RWPE2 (cell line): ENCODE data around the gene ADORA3.
A peak's percentile ranks its signal among the peaks of the same experiment; 100 is the strongest.

Experiments
- ATAC-seq: fragments of 200-7000 bp; cut with Tn5 transposase; 3 replicates; pipeline ENCODE4 v1.9.1; 2021; ENCODE audit warnings: low read depth
- DNase-seq: peaks from one replicate; pipeline ENCODE4 v3.0.0-alpha.2; 2020; ENCODE audit warnings: low spot score
- H3K27ac ChIP-seq: fragments of 450-650 bp; 2 replicates; pipeline ENCODE4 v1.5.1; 2017; ENCODE audit warnings: mild to moderate bottlenecking; ENCODE audit not compliant: poor library complexity, severe bottlenecking
- H3K27me3 ChIP-seq: fragments of 250-450 bp; sonication (Bioruptor Pico); 2 replicates; pipeline ENCODE4 v1.5.1; 2021; ENCODE audit warnings: mild to moderate bottlenecking, moderate library complexity; ENCODE audit not compliant: insufficient read depth, poor library complexity, severe bottlenecking
- H3K36me3 ChIP-seq: fragments of 250-450 bp; sonication (Bioruptor Pico); 2 replicates; pipeline ENCODE4 v1.5.1; 2020; ENCODE audit warnings: low read depth, mild to moderate bottlenecking, moderate library complexity
- H3K4me1 ChIP-seq: fragments of 250-450 bp; sonication (Bioruptor Pico); 2 replicates; pipeline ENCODE4 v1.5.1; 2021; ENCODE audit warnings: mild to moderate bottlenecking, moderate library complexity; ENCODE audit not compliant: insufficient read depth, poor library complexity, severe bottlenecking
- H3K4me3 ChIP-seq: fragments of 250-450 bp; sonication (Bioruptor Pico); 2 replicates; pipeline ENCODE4 v1.5.1; 2021; ENCODE audit warnings: mild to moderate bottlenecking, moderate library complexity; ENCODE audit not compliant: severe bottlenecking
- H3K9me3 ChIP-seq: fragments of 250-450 bp; sonication (Bioruptor Pico); 2 replicates; pipeline ENCODE4 v1.5.1; 2021; ENCODE audit warnings: mild to moderate bottlenecking, moderate library complexity; ENCODE audit not compliant: severe bottlenecking
- TF ChIP-seq, protein P1 (sequence below): fragments of 450-650 bp; IDR thresholded peaks from one replicate; pipeline ENCODE4 v1.5.1; 2017; ENCODE audit warnings: mild to moderate bottlenecking, moderate library complexity; ENCODE audit not compliant: poor library complexity, severe bottlenecking

The ADORA3 gene

DNA sequence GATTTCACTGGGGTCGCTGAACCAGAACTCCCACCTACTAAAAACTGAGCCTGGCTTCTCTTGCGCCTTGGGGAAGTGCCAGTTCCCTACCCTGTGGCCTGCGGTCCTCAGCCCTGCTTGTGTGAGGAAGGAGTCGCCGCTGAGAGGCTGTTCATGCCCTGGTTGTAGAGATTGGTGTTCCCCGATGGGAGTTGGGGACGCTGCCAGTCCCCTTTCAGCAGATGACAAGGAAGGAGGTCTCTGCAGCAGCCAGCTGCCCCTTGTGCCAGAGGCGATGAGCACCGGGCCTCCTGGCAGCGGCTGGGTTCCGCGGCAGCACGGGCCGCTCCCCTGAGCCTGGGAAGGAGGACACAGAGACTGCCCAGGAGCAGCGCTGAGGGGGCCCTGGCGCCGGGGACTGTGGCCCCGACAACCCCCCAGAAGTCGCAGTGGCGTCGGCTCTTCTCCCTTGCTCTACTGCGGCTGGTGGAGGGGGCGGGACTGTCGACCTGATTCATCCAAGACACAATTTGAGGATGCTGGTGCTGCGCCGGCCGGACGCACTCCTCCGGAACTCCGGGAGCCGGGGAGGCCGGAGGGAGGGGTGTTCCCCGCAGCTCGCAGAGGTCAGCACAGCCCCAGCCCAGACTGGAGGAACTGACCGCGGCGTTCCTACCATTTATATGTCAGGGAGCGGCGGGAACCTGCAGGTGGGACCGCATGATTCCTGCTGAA lies 12.0 kb upstream of the ADORA3 start:
- H3K4me1 ChIP-seq, result no peaks in the 10 kb centered on the region
- H3K4me3 ChIP-seq, result no peak overlapping the region
- TF ChIP-seq, protein P1, sequence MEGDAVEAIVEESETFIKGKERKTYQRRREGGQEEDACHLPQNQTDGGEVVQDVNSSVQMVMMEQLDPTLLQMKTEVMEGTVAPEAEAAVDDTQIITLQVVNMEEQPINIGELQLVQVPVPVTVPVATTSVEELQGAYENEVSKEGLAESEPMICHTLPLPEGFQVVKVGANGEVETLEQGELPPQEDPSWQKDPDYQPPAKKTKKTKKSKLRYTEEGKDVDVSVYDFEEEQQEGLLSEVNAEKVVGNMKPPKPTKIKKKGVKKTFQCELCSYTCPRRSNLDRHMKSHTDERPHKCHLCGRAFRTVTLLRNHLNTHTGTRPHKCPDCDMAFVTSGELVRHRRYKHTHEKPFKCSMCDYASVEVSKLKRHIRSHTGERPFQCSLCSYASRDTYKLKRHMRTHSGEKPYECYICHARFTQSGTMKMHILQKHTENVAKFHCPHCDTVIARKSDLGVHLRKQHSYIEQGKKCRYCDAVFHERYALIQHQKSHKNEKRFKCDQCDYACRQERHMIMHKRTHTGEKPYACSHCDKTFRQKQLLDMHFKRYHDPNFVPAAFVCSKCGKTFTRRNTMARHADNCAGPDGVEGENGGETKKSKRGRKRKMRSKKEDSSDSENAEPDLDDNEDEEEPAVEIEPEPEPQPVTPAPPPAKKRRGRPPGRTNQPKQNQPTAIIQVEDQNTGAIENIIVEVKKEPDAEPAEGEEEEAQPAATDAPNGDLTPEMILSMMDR, result no peak
- DNase-seq, result no peak
- peak; percentile 65; the same call in 2 of the 3 replicates for ATAC-seq
- H3K27ac ChIP-seq, result no peak overlapping the region
- H3K27me3 ChIP-seq, result no peaks in the 10 kb centered on the region
- no peaks in the 10 kb centered on the region for H3K36me3 ChIP-seq
- H3K9me3 ChIP-seq, result no peaks in the 10 kb centered on the region

DNA sequence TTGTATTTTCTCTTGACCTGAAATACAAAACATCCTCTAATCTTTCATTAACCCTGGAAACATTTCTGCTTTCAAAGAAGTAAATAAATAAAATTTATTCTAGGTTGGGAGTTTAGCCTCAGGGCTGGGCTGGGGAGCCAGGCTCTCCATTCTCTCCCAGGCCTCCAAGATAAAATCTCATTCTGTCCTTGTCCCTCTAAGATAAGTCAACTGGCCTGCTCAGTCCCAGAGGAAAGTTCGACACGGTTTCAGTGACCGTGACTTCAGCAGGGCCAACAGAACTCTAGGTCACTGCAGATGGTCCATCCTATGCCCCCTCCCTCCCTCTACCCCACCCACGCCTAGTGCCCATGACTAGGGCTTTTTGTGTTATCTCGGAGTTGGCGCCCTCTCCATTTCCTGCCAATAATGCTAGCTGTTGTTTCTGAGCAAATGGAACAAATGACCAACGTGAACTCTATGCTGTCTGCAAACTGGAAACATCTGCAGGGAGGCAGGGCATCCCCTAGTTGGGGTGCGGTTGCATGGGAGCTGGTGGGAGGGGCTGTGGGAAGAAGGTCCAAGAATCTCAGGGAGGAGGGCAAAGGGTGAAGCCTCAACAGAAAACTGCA lies 10.1 kb upstream of the ADORA3 start:
- no peaks in the 10 kb centered on the region for H3K27me3 ChIP-seq
- no peak for DNase-seq
- H3K36me3 ChIP-seq, result no peaks in the 10 kb centered on the region
- no peaks in the 10 kb centered on the region for H3K9me3 ChIP-seq
- H3K4me1 ChIP-seq, result no peaks in the 10 kb centered on the region
- TF ChIP-seq, protein P1, result no peak
- no peak overlapping the region for H3K27ac ChIP-seq
- no peak overlapping the region for H3K4me3 ChIP-seq
- ATAC-seq, result no peak

DNA sequence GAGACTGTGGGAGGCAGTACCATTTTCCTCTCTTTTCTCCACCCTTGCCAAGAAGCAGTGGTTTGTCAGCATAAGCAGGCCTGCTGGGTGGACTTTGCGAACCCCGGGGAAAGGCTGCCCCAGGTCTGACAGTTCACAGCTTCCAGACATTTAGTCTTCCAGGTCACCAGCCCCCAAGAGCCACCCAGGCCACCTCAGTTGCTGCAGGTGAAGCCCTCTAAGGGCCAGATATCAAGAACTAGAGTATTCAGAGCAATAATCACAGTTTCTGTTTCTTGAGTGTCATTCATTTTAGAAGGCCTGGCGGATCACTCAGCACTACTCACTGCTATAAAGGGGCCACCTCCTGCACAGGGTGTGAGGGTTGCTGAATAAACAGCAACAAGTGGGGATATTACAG lies 9.5 kb upstream of the ADORA3 start:
- H3K4me1 ChIP-seq, result peaks cover 1% of the 10 kb centered on the region
- no peak for ATAC-seq

DNA sequence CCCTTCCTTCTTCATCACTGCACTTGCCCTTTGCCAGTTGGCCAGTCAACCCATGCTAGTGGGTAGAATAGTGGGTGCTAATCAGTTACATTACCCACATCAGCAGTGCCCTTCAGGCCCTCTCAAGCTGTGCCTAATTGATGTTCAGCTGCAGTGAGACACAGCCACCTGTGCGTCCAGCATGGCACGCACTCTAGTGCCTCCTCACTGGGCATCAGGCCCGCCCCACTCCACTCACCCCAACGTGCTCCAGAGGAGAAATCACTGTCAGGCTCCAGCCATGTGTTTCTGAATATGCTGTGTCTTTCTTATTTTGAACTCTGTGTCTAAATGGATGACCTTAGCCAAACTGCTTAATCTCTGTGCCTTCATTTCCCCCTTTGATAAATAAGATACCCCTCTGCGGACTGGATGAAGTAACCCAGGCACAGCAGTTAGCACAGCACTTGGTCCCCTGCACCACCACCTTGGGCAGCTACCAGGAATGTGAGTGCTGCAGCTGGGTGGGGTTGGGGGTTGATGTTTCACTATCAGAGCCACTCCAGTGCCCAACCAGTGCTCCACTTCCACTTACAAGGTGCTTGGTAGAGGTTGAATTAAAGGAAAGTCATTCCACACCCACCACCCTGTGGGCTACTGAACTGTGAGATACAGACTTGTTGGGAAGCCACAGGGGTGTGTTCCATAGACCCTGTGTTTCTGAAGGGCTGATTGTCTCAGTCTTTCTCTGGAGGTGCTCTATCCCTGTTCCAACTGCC lies 8.9 kb upstream of the ADORA3 start:
- H3K27me3 ChIP-seq, result no peaks in the 10 kb centered on the region
- ATAC-seq (no peak), DNase-seq (no peak)
- no peak overlapping the region for H3K4me3 ChIP-seq
- H3K4me1 ChIP-seq, result peaks cover 8% of the 10 kb centered on the region
- no peaks in the 10 kb centered on the region for H3K9me3 ChIP-seq
- TF ChIP-seq, protein P1, result no peak
- H3K27ac ChIP-seq, result no peak overlapping the region
- H3K36me3 ChIP-seq, result no peaks in the 10 kb centered on the region

More for the DNA sequence above, 9.5 kb upstream of the ADORA3 start:
- no peaks in the 10 kb centered on the region for H3K36me3 ChIP-seq
- DNase-seq, result no peak
- H3K27me3 ChIP-seq, result no peaks in the 10 kb centered on the region
- H3K9me3 ChIP-seq, result no peaks in the 10 kb centered on the region
- TF ChIP-seq, protein P1, result no peak
- no peak overlapping the region for H3K27ac ChIP-seq
- no peak overlapping the region for H3K4me3 ChIP-seq
